ENCODE data around the gene SEPTIN3.

SEPTIN3 gene

DNA sequence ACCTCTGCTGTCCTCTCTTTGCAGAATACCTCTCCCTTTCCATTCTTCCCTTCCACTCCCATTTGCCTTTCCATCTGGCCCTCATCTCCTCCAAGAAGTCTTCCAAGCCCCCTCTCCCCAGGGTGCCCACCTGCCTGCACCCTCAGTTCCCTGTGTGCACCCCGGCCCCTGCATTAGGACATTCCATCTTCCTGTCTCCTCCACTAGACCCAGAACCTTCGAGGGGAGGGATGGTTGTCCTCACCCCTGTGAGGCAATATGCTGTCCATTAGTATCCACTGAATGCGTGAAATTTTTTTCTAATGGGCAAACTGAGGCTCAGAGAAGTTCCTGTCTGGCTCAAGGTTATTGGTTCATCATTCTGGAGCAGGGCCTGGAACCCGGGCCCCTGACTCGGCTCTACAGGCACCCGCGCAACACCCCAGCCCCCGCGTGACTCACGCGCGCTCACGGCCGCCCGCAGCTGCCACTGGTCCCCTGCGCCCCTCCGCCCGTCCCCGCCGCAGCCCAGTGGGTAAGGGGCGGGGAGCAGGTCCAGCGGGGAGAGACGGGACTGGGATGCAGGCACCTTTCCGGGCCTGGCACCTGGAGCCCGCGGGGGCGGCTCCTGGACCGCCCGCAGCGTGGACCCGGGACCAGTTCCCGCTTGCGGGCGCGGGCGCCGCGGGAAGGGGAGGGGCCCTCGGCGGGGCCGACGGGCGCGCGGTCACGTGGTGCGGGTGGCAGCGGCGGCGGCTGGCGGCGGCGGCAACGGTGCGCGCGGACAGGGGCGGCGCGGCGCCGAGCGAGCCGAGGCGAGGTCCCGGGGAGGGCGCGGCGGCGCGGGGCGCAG is 7.0 kb downstream of the SEPTIN3 start:
- no peak for DNase-seq

DNA sequence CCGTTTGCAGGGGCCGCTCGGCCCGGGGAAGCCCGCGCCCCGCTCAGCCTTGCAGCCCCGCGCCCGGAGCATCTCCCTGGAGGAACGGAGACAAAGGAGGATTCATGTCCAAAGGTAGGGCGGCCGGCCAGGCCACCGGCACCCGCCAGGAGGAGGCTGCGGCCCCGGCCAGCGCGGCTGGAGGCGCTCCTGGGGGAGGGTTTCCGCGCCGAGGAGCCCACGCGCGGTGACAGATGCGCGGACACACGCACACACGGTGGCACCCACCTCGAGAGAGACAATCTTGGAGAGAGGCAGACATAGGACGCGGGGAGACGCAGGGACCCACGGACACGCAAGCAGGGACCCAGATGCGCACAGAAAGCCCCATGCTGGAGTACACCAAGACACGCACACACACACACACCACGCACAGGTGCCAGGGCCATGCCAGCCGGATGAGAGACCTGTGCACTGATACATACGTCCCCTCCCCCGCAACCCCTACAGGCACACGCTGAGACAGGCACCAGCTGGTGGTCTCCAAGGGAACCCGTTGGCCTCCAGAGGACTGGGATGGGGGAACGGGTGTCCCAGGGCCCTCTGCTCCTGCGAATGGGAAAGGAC is 7.8 kb downstream of the SEPTIN3 start:
- no peak for DNase-seq

DNA sequence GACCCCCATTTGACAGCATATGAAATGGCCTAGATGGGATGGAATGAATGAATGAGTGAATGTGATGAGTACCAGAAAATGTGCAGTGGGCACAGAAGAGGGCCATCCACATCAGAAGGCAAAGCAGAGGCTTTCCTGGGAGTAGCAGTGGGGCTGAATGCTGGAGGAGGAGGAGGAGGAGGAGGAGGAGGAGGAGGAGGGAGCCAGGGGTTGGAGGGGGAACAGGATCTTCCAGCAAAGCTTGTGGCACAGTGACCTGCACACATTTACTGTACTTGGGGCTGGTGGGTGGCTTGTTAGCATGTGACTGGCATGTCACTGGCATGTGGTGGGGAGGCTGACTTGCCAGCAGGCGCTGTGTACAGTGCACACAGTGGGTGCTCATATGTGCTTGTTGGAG is 9.5 kb downstream of the SEPTIN3 start:
- no peak for DNase-seq

DNA sequence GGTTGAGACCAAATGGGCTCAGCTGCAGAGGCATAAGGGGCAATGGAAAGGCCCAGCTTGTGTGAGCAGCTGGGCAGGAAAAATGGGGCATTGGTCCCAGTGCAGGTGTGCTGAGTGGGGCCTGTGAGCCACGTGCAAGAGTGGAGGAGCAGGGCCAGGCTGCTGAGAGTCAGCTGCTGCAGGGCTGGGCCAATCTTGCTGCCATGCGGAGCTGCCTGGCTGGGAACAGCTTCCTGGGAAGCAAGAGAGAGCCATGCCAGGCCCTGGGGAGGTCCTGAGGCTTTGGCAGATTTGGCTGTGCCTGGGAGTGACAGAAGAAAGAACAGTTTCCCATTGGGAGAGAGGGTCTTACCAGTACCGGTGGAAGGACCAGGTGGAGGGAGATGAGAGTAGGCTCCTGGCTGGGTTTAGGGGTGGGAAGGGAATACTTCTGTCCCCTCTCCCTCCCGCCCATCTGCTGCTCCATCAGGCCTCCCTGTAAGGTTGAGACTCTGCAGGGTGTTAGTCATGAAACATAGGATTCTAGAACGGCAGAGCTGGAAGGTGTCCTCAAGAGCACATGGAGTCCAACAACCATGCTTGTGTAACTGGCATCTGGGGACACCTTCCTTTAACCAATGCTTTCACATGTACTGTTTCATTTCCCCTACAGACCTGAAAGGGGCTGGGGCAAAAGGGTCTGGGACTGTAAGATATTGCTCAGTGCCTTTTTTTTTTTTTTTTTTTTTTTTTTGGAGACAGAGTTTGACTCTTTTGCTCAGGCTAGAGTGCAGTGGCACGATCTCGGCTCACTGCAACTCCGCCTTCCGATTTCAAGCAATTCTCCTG is 10.4 kb downstream of the SEPTIN3 start:
- DNase-seq: no peak

DNA sequence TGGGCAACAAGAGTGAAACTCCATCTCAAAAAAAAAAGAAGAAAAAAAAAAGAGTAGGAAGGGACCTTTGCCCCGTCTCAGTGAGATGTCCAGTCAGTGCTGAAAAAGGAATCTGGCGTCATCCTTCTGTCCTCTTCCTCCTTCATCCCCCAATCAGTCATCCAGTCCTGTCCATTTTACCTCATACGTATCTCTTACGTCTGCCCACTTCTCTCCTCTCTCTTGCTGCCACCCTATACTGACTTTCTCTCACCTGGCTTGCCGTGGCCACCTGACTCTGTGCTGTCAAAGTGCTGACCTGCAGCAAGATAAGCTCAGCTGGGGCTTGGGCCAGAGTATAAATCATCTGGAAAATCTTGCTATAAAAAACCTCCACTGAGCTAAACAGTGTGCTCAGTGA is 13.6 kb downstream of the SEPTIN3 start:
- no peak for DNase-seq

DNA sequence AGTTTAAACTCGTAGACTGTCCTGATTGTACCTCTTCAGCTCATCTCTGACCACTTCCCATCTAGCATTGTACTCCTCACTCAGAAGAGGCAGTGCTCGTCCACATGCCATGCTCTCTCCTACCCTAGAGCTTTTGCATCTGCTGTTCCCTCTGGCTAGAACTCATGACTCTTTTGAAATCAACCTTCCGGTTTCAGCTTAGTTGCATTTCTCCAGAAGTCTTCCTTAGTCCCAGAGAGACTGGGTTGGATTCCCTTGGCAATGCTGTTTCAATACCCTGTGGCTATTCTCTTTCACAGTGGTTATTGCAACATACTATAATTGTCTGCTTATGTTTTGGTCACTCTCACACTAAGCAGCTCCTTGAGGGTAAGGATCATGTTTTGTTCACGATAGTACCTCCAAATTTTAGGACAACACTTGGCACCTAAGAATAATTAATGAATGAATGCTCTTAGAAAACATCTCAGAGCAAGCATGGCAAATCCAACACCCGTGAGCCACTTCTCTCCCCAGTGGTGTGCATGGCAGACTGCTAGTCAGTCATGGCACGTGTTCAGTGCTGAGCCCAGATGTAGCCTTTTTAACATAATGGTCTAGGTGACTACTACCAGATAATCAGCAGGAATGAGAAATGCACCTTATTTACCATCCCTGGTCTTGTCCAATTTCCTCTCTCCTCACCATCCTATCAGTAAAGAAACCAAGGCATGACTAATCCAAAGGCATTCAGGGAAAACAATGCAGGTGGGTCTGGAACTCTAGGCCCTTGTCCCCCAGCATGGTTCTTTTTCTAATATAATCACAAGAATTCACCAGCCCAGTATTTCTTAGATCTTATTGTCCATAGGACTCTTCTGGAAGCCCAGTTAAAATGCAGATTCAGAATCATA is 14.5 kb downstream of the SEPTIN3 start:
- no peak for DNase-seq

DNA sequence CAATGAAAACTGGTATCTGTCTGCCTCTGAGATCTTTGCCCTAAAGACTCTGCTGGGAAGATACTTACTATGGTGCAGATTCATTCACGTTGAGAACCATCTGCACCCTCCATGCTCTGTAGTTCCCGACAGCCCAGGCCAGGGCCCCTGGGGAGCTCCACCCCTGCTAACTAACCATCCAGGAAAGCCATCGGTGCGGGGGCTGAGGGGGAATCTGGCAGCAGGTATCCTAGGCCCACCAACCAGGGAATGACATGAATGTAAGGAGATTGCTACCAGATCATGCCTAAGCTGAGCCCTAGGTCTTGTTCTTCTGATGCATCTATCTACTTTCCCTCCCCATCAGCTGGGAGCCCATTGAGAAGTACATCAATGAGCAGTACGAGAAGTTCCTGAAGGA is 18.0 kb downstream of the SEPTIN3 start:
- no peak for DNase-seq

DNA sequence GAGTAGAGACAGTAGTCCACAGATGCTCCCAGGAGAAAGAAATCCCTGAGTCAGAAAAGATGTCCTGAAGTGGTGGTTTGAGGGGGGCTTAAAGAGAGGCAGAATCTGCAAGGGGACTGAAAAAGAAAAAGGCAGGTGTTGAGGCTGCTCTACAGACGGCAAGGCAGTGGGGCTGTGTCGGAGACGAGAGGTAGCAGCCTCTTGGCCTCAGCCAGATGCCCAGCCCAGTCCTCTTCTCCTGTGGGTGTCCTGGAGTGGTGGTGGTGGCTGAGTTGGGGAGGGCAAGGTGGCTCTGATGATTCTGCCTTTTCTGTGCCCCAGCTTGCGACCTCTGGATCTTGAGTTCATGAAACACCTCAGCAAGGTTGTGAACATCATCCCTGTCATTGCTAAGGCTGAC is 20.0 kb downstream of the SEPTIN3 start:
- DNase-seq: no peak

DNA sequence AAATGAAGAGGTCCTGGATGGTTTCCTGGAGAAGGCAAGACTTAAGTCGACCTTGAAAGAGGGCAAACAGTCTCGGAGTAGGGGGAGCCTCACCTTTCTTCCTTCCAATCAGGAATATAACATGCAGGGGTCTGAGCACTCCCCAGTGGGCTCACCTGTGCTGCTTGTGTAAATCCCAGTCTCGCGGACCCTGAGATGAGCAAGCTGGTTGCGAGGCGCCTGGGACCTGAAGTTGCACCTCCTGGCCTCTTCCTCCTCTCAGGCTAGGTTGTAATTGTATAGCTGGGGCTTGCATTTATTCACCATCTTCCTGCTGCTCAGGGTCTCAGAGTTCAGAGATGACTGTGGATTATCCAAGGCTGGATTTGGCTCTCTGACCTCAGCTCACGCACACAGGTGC is 21.9 kb downstream of the SEPTIN3 start:
- no peak for DNase-seq

DNA sequence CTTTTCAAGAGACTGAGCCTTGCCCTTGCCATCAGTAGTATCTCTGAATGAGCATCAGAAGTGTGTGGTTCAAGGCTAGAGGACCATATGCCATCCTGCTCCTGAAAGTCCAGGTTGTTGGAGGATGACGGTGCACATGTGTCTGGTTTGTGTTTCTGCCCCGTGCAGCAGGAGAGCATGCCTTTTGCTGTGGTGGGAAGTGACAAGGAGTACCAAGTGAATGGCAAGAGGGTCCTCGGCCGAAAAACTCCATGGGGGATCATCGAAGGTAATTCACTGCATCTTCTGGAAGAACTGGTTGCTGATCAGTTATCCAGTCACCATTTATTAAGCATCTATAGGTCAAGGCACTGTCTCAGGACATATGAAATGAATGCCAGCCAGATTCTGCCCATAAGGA is 23.3 kb downstream of the SEPTIN3 start:
- DNase-seq: no peak

DNA sequence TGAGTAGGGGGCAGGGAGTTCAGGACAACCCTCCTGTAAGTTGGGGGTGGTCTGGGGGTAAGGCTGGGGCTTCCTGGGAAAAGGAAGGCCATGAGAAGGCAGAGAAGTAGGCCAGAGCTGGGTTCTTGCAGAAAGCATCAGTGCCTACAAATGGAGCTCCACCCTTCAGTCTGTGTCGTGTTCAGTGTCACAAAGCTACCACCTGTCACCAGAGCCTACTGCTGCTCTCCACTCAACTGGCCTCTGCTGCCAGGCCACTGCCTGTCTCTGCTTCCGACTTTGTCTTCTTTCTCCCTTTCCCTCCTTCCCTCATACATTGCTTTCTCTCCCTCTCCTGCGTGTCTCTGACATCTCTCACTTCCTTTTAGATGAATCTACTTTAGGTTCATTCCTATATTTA is 26.0 kb downstream of the SEPTIN3 start:
- no peak for DNase-seq

DNA sequence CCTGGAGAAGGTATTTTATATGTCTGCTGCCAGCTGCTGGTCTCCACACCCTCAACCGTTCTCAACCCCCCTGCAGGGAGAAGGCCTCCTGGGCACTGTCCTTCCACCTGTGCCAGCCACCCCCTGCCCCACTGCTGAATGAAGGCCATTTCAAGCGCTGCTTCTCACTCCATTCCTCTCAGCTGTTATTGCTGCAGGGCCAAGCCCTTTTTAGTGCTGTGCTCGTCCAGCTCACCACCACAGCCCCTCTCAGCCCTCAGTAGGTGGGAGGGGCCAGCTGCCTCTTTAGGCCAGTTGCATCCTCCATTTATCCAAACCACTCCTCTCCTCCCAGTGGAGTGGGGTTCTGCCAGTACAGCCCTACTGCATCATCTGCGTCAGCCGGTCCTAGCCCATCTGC is 27.6 kb downstream of the SEPTIN3 start:
- no peak for DNase-seq

DNA sequence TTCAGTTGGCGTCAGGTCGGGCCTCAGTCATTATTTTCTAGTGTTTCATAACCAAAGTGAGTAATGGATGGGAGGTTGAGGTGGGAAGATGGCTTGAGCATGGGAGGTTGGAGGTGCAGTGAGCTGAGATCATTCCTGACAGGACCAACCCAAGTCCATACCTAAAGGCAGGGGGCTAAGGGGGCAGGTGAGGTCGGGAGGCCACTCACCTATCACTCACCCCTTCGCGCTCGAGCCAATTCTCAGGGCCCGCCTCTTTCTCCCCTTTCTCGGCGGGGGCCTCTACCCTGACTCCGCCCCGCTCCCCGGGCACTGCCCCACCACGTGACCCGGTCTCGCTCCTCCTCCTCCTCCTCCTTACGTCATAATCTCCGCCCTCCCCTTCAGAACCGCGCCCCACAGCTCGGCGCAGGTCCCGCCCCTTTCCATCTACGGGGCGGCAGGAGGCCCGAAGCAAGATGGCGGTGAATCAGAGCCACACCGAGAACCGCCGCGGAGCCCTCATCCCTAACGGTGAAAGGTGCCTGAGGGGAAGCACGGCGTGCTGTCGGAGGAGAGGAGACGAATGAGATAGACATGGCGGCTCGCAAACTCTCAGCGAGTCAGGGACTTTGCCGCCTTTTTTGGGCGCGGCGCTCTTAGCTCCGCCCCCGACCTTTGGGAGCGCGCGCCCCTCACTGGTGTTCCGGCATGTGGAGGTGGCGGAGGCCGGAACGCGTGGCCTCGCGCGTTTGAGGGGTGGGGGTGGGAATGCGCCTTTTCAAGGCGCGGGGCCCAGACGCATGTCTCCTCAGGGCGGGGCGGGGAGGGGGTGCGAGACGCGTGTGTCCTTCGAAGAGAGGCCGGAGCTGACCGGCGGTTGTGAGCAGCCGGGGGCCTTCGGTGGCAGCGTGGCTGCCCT is 29.4 kb downstream of the SEPTIN3 start, which contains the start of gene WBP2NL:
Gene WBP2NL, plus strand, starts transcription at position 428 of the 901 bp plus-strand sequence. Its CDS starts 31 bp downstream, at position 459.
- DNase-seq: peak; percentile 84

DNA sequence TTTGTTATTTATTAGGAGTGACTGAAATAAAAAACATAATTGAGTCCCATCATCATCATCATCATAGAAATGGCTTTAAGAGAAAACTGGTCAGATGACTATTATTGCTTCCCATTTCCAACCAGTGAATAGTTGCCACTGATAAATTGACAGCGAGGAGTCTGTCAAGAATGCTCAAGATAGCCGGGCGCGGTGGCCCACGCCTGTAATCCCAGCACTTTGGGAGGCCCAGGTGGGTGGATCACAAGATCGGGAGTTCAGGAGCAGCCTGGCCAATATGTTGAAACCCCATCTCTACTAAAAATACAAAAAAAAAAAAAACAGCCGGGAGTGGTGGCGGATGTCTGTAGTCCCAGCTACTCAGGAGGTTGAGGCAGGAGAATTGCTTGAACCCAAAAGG is 31.2 kb downstream of the SEPTIN3 start:
- no peak for DNase-seq

DNA sequence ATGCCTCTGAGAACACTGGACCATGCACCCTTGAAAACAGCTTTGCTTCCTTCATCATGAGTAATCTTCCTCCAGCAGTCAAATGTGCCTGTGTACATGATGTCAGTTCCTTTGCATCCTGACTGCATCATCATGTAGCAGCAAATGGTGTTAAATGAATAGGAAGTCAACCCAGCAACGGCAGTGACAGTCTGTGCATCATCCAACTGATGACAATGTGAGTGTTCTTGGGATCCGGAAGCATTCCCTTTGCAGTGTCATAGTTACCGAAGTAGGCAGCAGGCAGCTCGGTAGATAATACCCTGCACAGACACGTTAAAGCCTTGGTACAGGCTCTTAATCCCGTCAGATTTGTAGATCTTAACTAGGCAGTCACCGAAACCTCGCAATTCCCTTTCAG is 31.9 kb downstream of the SEPTIN3 start:
- DNase-seq: no peak

DNA sequence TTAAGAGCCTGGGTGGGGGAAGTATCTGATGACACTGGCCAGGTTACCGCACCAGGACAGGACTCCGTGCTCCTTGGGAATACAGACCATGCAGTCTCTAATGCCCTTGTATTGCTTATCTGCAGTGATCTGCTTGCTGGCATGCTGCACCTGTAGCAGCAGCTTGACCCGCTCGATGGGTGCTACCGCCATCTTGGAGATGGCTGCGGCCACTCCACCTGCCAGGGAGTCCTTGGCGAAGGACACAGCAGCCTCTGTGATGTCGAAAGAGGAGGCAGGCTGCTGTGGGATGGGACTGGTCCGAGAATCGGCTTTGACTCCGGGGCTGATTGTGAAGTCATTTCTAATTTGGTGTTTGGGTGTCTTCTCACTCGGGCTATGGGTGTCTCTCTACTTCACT is 32.5 kb downstream of the SEPTIN3 start:
- no peak for DNase-seq

DNA sequence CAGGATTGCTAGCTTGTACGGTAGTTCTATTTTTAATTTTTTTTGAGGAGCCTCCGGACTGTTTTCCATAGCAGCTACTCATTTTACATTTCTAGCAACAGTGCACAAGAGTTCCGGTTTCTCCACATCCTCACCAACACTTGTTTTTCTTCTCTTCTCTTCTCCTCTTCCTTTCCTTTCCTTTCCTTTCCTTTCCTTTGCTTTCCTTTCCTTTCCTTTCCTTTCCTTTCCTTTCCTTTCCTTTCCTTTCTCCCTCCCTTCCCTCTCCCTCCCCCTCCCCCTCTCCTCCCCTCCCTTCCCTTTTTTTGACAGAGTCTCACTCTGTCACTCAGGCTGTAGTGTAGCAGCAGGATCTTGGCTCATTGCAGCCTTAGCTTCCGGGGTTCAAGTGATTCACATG is 38.7 kb downstream of the SEPTIN3 start:
- no peak for DNase-seq

DNA sequence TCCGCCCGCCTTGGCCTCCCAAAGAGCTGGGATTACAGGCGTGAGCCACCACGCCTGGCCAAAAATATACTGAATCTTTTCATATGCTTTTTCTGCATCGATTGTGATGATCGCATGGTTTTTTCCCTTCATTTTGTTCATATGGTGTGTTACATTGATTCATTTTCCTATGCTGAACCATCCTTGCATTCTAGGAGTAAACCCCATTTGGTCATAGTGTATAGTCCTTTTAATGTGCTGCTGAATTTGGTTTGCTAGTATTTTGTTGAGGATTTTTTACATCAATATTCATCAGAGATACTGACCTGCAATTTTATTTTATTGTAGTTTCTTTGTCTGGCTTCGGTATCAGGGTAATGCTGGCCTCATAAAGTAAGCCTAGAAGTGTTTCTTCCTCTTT is 41.5 kb downstream of the SEPTIN3 start:
- no peak for DNase-seq

DNA sequence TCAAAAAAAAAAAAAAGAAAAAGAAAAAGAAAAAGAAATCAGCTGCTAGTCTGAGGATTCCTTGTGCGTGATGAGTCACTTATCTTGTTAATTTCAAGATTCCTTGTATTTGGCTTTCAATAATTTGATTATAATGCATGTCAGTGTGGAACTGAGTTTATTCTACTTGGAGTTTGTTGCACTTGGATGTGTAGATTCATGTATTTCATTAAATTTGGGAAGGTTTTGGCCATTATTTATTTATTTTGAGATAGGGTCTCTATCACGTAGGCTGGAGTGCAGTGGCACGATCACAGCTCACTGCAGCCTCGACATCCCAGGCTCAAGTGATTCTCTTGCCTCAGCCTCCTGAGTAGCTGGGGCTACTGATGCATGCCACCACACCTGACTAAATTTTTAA is 44.1 kb downstream of the SEPTIN3 start:
- no peak for DNase-seq

DNA sequence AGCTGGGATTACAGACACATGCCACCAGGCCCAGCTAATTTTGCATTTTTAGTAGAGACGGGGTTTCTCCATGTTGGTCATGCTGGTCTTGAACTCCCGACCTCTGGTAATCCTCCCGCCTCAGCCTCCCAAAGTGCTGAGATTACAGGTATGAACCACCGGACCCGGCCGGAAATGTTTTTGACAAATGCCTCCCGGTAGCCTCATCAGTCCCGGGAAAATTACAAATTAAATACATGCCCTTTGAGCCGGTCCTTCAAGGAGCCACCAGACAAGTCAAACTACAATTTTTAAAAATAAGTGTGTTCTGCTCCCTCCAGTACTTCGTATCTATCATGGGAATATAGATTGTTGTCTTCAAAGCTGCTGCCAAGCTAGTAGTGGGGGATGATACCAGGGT is 46.9 kb downstream of the SEPTIN3 start:
- DNase-seq: no peak

DNA sequence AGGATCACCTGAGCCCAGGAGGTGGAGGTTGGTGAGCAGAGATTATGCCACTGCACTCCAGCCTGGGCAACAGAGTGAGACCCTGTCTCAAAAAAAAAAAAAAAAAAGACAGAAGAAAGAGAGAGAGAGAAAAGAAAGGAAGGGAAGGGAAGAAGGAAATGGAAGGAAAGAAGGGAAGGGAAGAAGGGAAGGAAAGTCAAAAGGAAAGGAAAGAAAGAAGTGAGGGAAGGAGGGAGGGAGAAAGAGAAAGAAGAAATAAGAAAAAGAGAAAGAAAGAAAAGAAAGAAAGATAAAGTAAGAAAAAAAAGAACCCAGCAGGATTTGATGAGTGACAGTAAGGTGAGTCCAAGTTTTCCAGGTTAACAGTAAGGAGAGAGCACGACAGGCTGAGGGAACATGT is 49.0 kb downstream of the SEPTIN3 start:
- no peak for DNase-seq

Measured in fibroblast of skin of scalp (primary cell).